ENCODE data around the gene YAE1.

- TF ChIP-seq CTCF (conservative IDR thresholded peaks at IDR 0.05), result no peak
- no peak for TF ChIP-seq EZH2 (IDR thresholded peaks at IDR 0.05; ENCODE audit: low read depth)
Measured at GRCh38 chr7:39557911-39558310, 8.3 kb upstream of the YAE1 start.

All from PC-9 (cell line).